GM19455 (cell line): Measurements from ENCODE around the gene WFDC5.
"Not testable (repeated sequence)": the region's sequence is repeated elsewhere in the genome, so short reads cannot be mapped to it uniquely, and the experiment has no call there.

Experiments used
- ATAC-seq: cut with Tn5 transposase; IDR thresholded peaks from one replicate; pipeline ENCODE4 v1.9.1; 2021; ENCODE audit not compliant: unreplicated experiment

The WFDC5 gene

GRCh38 chr20:45090481-45090880 is 24.5 kb downstream of the WFDC5 start:
- no peak for ATAC-seq

- ATAC-seq, result no peak
These were observed 26.7 kb downstream of the WFDC5 start for GRCh38 chr20:45088247-45088646.

GRCh38 chr20:45087814-45088213 is 27.2 kb downstream of the WFDC5 start:
- no peak for ATAC-seq

GRCh38 chr20:45087097-45087790 is 27.7 kb downstream of the WFDC5 start:
- ATAC-seq, result no peak

GRCh38 chr20:45085867-45086266 is 29.1 kb downstream of the WFDC5 start:
- ATAC-seq, result no peak

- ATAC-seq, result no peak
These were observed 29.7 kb downstream of the WFDC5 start for GRCh38 chr20:45085289-45085688.

GRCh38 chr20:45083127-45083526 is 31.8 kb downstream of the WFDC5 start:
- ATAC-seq, result no peak

GRCh38 chr20:45082468-45082867 is 32.5 kb downstream of the WFDC5 start:
- ATAC-seq, result no peak

- no peak for ATAC-seq
These were observed 33.9 kb downstream of the WFDC5 start for GRCh38 chr20:45080867-45081624.

GRCh38 chr20:45077559-45077958 is 37.4 kb downstream of the WFDC5 start:
- no peak for ATAC-seq

GRCh38 chr20:45073221-45073620 is 41.8 kb downstream of the WFDC5 start:
- ATAC-seq, result no peak

- ATAC-seq, result no peak
These were observed 42.9 kb downstream of the WFDC5 start for GRCh38 chr20:45072066-45072465.

GRCh38 chr20:45070932-45071632 is 43.9 kb downstream of the WFDC5 start:
- no peak for ATAC-seq

- no peak for ATAC-seq
These were observed 45.7 kb downstream of the WFDC5 start for GRCh38 chr20:45069261-45069660.

- no peak for ATAC-seq
These were observed 47.4 kb downstream of the WFDC5 start for GRCh38 chr20:45067558-45067957.

- no peak for ATAC-seq
These were observed 47.9 kb downstream of the WFDC5 start for GRCh38 chr20:45067087-45067486.

GRCh38 chr20:45066372-45066771 is 48.6 kb downstream of the WFDC5 start:
- no peak for ATAC-seq

GRCh38 chr20:45064812-45065211 is 50.2 kb downstream of the WFDC5 start:
- ATAC-seq, result no peak

- not testable (repeated sequence) for ATAC-seq
These were observed 51.9 kb downstream of the WFDC5 start for GRCh38 chr20:45063107-45063506.

- ATAC-seq, result no peak
These were observed 53.7 kb downstream of the WFDC5 start for GRCh38 chr20:45061244-45061643.

- no peak for ATAC-seq
These were observed 54.7 kb downstream of the WFDC5 start for GRCh38 chr20:45060294-45060693.
